ENCODE data around the gene SLC17A7. TPM values are rescaled to one million over a fixed set of nuclear protein-coding genes. Genes with fewer than 3 reads are reported as not detected.

The SLC17A7 gene
- total RNA-seq, 1 experiment from 2014 or later, result 1.8 TPM

DNA sequence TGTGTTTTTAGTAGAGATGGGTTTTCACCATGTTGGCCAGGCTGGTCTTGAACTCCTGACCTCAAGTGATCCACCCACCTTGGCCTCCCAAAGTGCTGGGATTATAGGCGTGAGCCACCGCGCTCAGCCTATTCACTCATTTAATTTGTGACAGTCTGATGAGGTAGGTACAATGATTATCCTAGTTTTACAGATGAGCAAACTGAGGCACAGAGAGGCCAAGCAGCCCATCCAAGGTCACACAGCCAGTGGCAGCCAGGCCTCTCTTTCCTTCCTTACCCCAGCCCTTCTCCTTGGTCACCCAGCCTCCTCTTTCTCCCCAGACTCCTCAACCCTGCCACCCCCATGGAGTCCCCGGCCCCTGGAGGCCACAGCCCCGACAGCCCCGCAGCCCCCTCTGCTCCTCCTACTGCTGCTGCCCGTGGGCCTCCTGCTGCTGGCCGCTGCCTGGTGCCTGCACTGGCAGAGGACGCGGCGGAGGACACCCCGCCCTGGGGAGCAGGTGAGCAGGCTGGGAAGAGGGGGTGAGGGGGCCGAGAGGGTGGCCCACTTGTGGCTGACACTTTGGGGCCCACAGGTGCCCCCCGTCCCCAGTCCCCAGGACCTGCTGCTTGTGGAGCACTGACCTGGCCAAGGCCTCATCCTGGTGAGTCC, 38.8 kb upstream of the SLC17A7 start:
- Histone ChIP-seq H4K20me1 (ENCODE audit: insufficient read depth) (no peaks in the 10 kb centered on the region), H3K27me3 (ENCODE audit: insufficient read depth, low read length) (no peaks in the 10 kb centered on the region), H3K4me1 (ENCODE audit: control insufficient read depth in 1 of 2, insufficient read depth in 2 of 2, low read length in 2 of 2) (peaks cover 11 to 21% of the 10 kb centered on the region in 2 experiments; a peak in 3 of 4 replicates), H3K36me3 (ENCODE audit: control insufficient read depth in 1 of 2, insufficient read depth in 2 of 2, low read length in 2 of 2) (no peaks in the 10 kb centered on the region), H3K4me2 (ENCODE audit: low read length) (no peak overlapping the region), H3K9ac (ENCODE audit: low read length) (no peak overlapping the region), H3K27ac (ENCODE audit: low read depth, low read length) (no peak overlapping the region), H3K9me3 (ENCODE audit: control insufficient read depth in 1 of 2, insufficient read depth in 1 of 2, low read depth in 1 of 2, low read length in 2 of 2) (no peaks in the 10 kb centered on the region), H3K9me2 (ENCODE audit: insufficient read depth) (no peaks in the 10 kb centered on the region), H3K4me3 (replicated peaks in 1 of 2; ENCODE audit: low read depth in 1 of 2, low read length in 2 of 2) (no peak overlapping the region), H2AFZ (ENCODE audit: low read depth, low read length, poor library complexity, severe bottlenecking) (no peak overlapping the region), H3K79me2 (ENCODE audit: insufficient read depth, low read length) (no peaks in the 10 kb centered on the region)
- ChIA-PET POLR2A (no interaction called here), RAD21 (ENCODE audit: low non-redundant PET in 1 of 2, low total read pairs in 2 of 2, uncharacterized antibody in 2 of 2, unreplicated experiment in 2 of 2) (no interaction called here), CTCF (no interaction called here)
- intact Hi-C loops (cut with micrococcal nuclease), result no loop called here
- TF ChIP-seq CEBPB (IDR thresholded peaks at IDR 0.05; ENCODE audit: low read depth), result no peak
- no peak for TF ChIP-seq ZFX (IDR thresholded peaks at IDR 0.05)
- TF ChIP-seq FOSL1 (IDR thresholded peaks at IDR 0.05; ENCODE audit: low read depth), result no peak
- no peak for DNase-seq (ENCODE audit: low read depth, low spot score)
- ATAC-seq, result no peak
- no TSS peak for BruUV-seq (replicated peaks)

- peak; percentile 73 for ATAC-seq
- peak; percentile 25; the same call in 1 of the 2 replicates for TF ChIP-seq RAD21 (IDR thresholded peaks at IDR 0.05; ENCODE audit: low read depth)
- peak; percentile 62 to 84 (median 73); a peak in 5 of 6 replicates for TF ChIP-seq CTCF (IDR thresholded peaks at IDR 0.05 in 2 of 3, conservative IDR thresholded peaks at IDR 0.05 in 1 of 3; ENCODE audit: borderline replicate concordance in 1 of 3, insufficient read depth in 1 of 3, low read depth in 2 of 3, low read length in 2 of 3)
- no peak for TF ChIP-seq POLR2AphosphoS5 (IDR thresholded peaks at IDR 0.05; ENCODE audit: low read depth, low read length)
- TF ChIP-seq EZH2 (IDR thresholded peaks at IDR 0.05), result no peak
- TF ChIP-seq CBX3 (IDR thresholded peaks at IDR 0.05; ENCODE audit: low read depth), result no peak
- H3K9me2 ChIP-seq (ENCODE audit: insufficient read depth), result no peaks in the 10 kb centered on the region
- peak overlapping the region; percentile 26 for H2AFZ ChIP-seq (ENCODE audit: low read depth, low read length, poor library complexity, severe bottlenecking)
- H3K27me3 ChIP-seq (ENCODE audit: insufficient read depth, low read length), result no peaks in the 10 kb centered on the region
- ChIA-PET CTCF (interaction anchor here (0.7 to 1.3 kb wide), 9 partner anchors 13 to 201 kb away, joined by 3 to 9 read pairs (median 4); partner anchors contain the start of genes ALDH16A1, PIH1D1 and RPS11), POLR2A (interaction anchor here (1.0 to 2.5 kb wide), 6 partner anchors 12 to 25 kb away, joined by 5 to 7 read pairs (median 5); partner anchors contain the start of genes ALDH16A1, PIH1D1 and RPS11), RAD21 (ENCODE audit: low non-redundant PET in 1 of 2, low total read pairs in 2 of 2, uncharacterized antibody in 2 of 2, unreplicated experiment in 2 of 2) (interaction anchor here in 1 of 2 experiments (0.6 to 1.0 kb wide), 3 partner anchors 24 to 84 kb away, joined by 3 to 4 read pairs (median 3); partner anchors contain the start of gene PIH1D1)
- peak overlapping the region; percentile 13; the same call in 1 of the 2 replicates for H3K9ac ChIP-seq (ENCODE audit: low read length)
- BruUV-seq (replicated peaks), result no TSS peak
- peak overlapping the region; percentile 8; the same call in 1 of the 2 replicates for H3K27ac ChIP-seq (ENCODE audit: low read depth, low read length)
- DNase-seq (ENCODE audit: low read depth, low spot score), result no peak
- peak overlapping the region; percentile 68 for H3K4me2 ChIP-seq (ENCODE audit: low read length)
- no peaks in the 10 kb centered on the region for H3K79me2 ChIP-seq (ENCODE audit: insufficient read depth, low read length)
- H4K20me1 ChIP-seq (ENCODE audit: insufficient read depth), result no peaks in the 10 kb centered on the region
- H3K4me1 ChIP-seq (ENCODE audit: control insufficient read depth in 1 of 2, insufficient read depth in 2 of 2, low read length in 2 of 2), result peaks cover 29 to 53% of the 10 kb centered on the region in 2 experiments
- intact Hi-C loops (cut with micrococcal nuclease), result no loop called here
- peak overlapping the region in 1 of 2 experiments; percentile 8; a peak in 2 of 4 replicates for H3K4me3 ChIP-seq (replicated peaks in 1 of 2; ENCODE audit: low read depth in 1 of 2, low read length in 2 of 2)
- no peaks in the 10 kb centered on the region for H3K9me3 ChIP-seq (ENCODE audit: control insufficient read depth in 1 of 2, insufficient read depth in 1 of 2, low read depth in 1 of 2, low read length in 2 of 2)
- H3K36me3 ChIP-seq (ENCODE audit: control insufficient read depth in 1 of 2, insufficient read depth in 2 of 2, low read length in 2 of 2), result no peaks in the 10 kb centered on the region
Measured at GRCh38 chr19:49475995-49476880, 34.9 kb upstream of the SLC17A7 start.
